ENCODE data around the gene PDE11A.
A peak's percentile ranks its signal among the peaks of the same experiment; 100 is the strongest.

PDE11A gene

DNA sequence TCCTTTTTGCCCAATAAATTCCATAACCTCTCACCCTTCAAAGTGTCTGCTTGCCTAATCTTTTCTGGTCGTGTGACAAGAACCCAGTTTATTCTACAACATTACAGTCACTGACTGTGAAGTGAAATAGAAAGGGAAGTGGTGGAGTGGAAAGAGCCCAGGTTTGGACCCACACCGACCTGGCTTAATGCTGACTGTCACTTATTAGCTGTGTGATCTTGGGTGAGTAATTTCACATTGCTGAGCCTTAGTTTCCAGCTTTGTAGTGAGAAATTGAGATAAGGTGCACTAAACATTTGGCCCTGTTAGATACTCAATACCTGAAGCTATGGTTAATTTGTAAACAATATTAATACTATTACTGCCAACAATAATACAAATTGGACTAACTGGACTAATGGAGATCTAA, 388.9 kb downstream of the PDE11A start:
- FAIRE-seq = peak; percentile 92

GRCh38 chr2:177682836-177683660, 389.5 kb downstream of the PDE11A start:
- FAIRE-seq = no peak

GRCh38 chr2:177682006-177682405, 390.6 kb downstream of the PDE11A start:
- FAIRE-seq = no peak

GRCh38 chr2:177680866-177681712, 391.5 kb downstream of the PDE11A start:
- peak; percentile 98 for FAIRE-seq

- FAIRE-seq = no peak
Observed at GRCh38 chr2:177679611-177680605, 392.7 kb downstream of the PDE11A start.

- FAIRE-seq = peak; percentile 92
Observed at GRCh38 chr2:177678939-177679338, 393.6 kb downstream of the PDE11A start.

- no peak for FAIRE-seq
Observed at GRCh38 chr2:177676636-177677035, 395.9 kb downstream of the PDE11A start.

DNA sequence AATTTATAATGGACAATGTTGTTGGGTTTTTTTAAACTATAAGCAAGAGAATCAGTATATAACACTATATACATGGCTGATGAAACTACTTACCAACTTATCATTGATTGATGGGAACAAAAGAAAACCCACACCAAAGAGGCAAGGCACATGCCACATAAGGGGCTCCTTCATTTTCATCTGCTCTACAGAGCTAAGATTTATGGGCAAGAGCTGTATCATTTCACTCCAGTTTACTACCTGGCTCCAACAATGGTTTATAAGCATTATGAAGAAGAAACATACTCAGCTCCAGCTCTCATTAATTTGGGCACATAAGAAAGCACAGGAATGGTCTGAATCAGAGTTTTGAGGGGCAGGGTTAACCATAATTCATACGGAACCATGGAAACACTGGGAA, 396.8 kb downstream of the PDE11A start:
- peak; percentile 31 for FAIRE-seq

GRCh38 chr2:177675350-177675821, 397.2 kb downstream of the PDE11A start:
- FAIRE-seq = no peak

GRCh38 chr2:177673602-177674595, 398.7 kb downstream of the PDE11A start:
- FAIRE-seq = peak; percentile 90

GRCh38 chr2:177671662-177672061, 400.9 kb downstream of the PDE11A start:
- FAIRE-seq = no peak

GRCh38 chr2:177670791-177671535, 401.6 kb downstream of the PDE11A start:
- FAIRE-seq = peak; percentile 99

GRCh38 chr2:177669625-177670330, 402.8 kb downstream of the PDE11A start:
- no peak for FAIRE-seq

DNA sequence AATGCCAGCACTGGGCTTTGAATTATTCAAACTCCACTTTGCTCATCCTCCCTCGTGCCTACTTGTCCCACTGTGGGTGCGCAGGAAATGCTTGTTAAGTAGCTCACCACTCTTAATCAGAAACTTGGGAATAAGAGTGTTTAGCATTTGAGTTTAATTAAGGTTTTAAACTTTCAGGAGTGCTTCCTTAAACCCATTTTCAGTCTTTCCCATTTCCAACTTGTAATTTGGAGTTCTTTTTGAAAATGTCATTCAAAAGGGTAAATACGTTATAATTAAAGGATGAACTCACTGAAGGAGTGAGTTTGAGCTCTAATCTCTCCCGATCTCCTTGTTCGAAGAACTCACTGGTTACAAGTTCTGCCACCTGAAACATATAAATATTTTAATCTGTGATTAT, 403.4 kb downstream of the PDE11A start:
- peak; percentile 99 for FAIRE-seq

DNA sequence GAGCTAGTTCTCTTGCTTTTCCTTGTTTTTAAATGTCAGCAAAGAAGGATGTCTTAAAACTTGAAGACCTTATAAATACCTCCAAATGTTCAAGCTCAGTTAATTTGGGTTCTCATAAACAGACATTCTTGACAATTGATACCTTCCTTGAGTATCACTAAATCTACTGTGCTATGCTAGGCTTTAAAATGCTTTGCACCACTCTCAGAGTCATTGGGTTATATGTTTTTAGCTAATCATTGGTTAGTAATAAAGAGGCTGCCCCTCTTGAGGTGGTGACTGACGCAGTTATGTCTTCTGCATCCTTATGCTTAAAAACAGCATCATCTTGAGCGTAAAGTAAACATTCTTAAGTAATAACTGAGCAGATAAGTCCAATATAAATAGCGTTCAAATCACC, 404.0 kb downstream of the PDE11A start:
- no peak for FAIRE-seq

- peak; percentile 60 for FAIRE-seq
Observed at GRCh38 chr2:177667626-177668025, 405.0 kb downstream of the PDE11A start.

DNA sequence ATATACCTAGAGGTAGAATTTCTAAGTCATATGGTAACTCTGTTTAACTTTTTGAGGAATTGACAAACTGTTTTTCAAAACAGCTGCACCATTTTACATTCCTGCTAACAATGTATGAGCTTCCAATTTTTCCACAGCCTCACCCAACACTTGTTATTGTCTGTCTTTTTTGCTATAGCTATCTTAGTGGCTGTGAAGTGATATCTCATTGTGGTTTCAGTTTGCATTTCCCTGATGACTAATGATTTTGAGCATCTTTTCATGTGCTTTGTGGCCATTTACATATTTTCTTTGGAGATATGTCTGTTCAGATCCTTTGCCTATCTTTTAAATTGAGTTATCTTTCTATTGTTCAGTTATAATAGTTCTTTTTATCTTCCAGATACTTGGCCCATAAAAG, 406.2 kb downstream of the PDE11A start:
- no peak for FAIRE-seq

DNA sequence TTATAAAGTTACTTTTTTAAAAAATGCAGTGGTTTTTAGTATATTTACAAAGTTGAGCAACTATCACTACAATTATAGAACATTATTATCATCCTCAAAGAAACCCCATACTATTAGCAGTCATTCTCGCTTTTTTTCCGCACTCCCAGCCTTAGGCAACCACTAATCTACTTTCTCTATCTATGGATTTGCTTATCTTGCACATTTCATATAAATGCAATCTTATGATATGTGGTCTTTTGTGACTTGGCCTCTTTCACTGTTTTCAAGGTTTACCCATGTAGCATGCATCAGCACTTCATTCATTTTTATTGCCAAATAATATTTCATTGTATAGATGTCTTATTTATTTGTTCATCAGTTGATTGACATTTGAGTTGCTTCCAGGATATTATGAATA, 406.6 kb downstream of the PDE11A start:
- FAIRE-seq = peak; percentile 28

- no peak for FAIRE-seq
Observed at GRCh38 chr2:177665328-177665727, 407.2 kb downstream of the PDE11A start.

DNA sequence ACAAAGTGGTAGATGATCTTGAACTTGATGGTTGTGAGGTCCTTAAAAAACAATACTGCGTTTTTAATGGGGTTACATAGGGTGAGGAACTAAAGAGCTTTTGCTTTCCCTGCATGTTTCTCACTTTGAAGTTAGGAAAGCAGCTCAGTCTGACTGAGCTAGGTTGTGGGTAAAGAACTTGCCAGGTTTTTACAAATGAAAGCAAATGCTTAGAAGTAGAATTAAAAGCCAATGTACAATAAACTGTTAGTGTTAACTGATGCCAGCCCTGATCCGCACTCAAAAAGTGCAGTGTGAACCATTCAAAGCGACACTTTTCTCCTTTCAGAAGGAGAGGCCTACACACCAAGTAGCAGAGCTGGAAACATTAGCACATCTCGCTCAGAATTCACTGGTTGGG, 409.7 kb downstream of the PDE11A start:
- FAIRE-seq = peak; percentile 96

Measured in G401.6 (cell line).